NCI-H2107 (cell line): ENCODE results near the gene NPIPB2.

Experiments
- DNase-seq: peaks from one replicate; lab custom pipeline; 2025; lab: John Stamatoyannopoulos, UW

NPIPB2 gene

GRCh38 chr16:11901091-11901490 is 40.8 kb downstream of the NPIPB2 start:
- no peak for DNase-seq

- no peak for DNase-seq
Observed at GRCh38 chr16:11896486-11897176, 45.2 kb downstream of the NPIPB2 start.

- no peak for DNase-seq
Observed at GRCh38 chr16:11893571-11893970, 48.3 kb downstream of the NPIPB2 start.

- no peak for DNase-seq
Observed at GRCh38 chr16:11892761-11893160, 49.1 kb downstream of the NPIPB2 start.

- DNase-seq = no peak
Observed at GRCh38 chr16:11890231-11890965, 51.4 kb downstream of the NPIPB2 start.

- DNase-seq = no peak
Observed at GRCh38 chr16:11886881-11887280, 55.0 kb downstream of the NPIPB2 start.

GRCh38 chr16:11884035-11884434 is 57.8 kb downstream of the NPIPB2 start:
- DNase-seq = no peak

- no peak for DNase-seq
Observed at GRCh38 chr16:11880007-11880406, 61.8 kb downstream of the NPIPB2 start.

- no peak for DNase-seq
Observed at GRCh38 chr16:11877374-11877773, 64.5 kb downstream of the NPIPB2 start.
